HUES48 (cell line): ENCODE measurements around the gene GPRIN3.
"Not testable (repeated sequence)": the region's sequence is repeated elsewhere in the genome, so short reads cannot be mapped to it uniquely, and the experiment has no call there.

Source experiments
- H3K27ac ChIP-seq: one replicate; pipeline ENCODE4 v1.7.0; 2013; ENCODE audit warnings: low read depth, low read length, inconsistent platforms
- H3K27me3 ChIP-seq: 2 replicates; pipeline ENCODE4 v1.6.1; 2013; ENCODE audit warnings: mild to moderate bottlenecking, low read length; ENCODE audit not compliant: control insufficient read depth, insufficient read depth
- H3K36me3 ChIP-seq: 2 replicates; pipeline ENCODE4 v1.6.1; 2013; ENCODE audit warnings: low read length; ENCODE audit not compliant: control insufficient read depth, insufficient read depth
- H3K4me1 ChIP-seq: 2 replicates; pipeline ENCODE4 v1.6.1; 2013; ENCODE audit warnings: mild to moderate bottlenecking, low read length; ENCODE audit not compliant: control insufficient read depth, insufficient read depth
- H3K4me3 ChIP-seq: 2 replicates; pipeline ENCODE4 v1.5.1; 2013; ENCODE audit warnings: mild to moderate bottlenecking, low read depth, low read length
- H3K9ac ChIP-seq: 2 replicates; pipeline ENCODE4 v1.6.1; 2013; ENCODE audit warnings: mild to moderate bottlenecking, low read depth, low read length, moderate library complexity
- H3K9me3 ChIP-seq: 2 replicates; pipeline ENCODE4 v1.6.1; 2013; ENCODE audit warnings: low read length; ENCODE audit not compliant: control insufficient read depth, insufficient read depth

The GPRIN3 gene

GRCh38 chr4:89312066-89312465, 4.5 kb upstream of the GPRIN3 start:
- no peak overlapping the region for H3K4me3 ChIP-seq

GRCh38 chr4:89311433-89311832, 3.8 kb upstream of the GPRIN3 start:
- Histone ChIP-seq H3K27me3 (peaks cover 17% of the 10 kb centered on the region), H3K4me3 (no peak overlapping the region), H3K9me3 (no peaks in the 10 kb centered on the region), H3K27ac (no peak overlapping the region), H3K4me1 (peaks cover 8% of the 10 kb centered on the region), H3K36me3 (no peaks in the 10 kb centered on the region), H3K9ac (no peak overlapping the region)

More at GRCh38 chr4:89312066-89312465, 4.5 kb upstream of the GPRIN3 start:
- Histone ChIP-seq H3K27me3 (peaks cover 11% of the 10 kb centered on the region), H3K9me3 (no peaks in the 10 kb centered on the region), H3K9ac (no peak overlapping the region), H3K36me3 (no peaks in the 10 kb centered on the region), H3K27ac (no peak overlapping the region), H3K4me1 (peaks cover 2% of the 10 kb centered on the region; the same call in 1 of the 2 replicates)

- H3K9me3 ChIP-seq, H3K36me3 ChIP-seq, H3K4me3 ChIP-seq, H3K9ac ChIP-seq, H3K27ac ChIP-seq: not testable (repeated sequence)
- Histone ChIP-seq H3K27me3 (peaks cover 25% of the 10 kb centered on the region), H3K4me1 (peaks cover 13% of the 10 kb centered on the region)
Observed at GRCh38 chr4:89309154-89309553, 1.6 kb upstream of the GPRIN3 start.

- H3K36me3 ChIP-seq: no peaks in the 10 kb centered on the region
- no peaks in the 10 kb centered on the region for H3K9me3 ChIP-seq
- no peak overlapping the region for H3K9ac ChIP-seq
- H3K27me3 ChIP-seq: peaks cover 25% of the 10 kb centered on the region
- H3K4me1 ChIP-seq: peaks cover 13% of the 10 kb centered on the region
- H3K4me3 ChIP-seq: peak overlapping the region; percentile 82
- H3K27ac ChIP-seq: no peak overlapping the region
Observed at GRCh38 chr4:89308161-89308500, 531 bp upstream of the GPRIN3 start.

GRCh38 chr4:89307178-89307445, 488 bp downstream of the GPRIN3 start:
- Histone ChIP-seq H3K4me3 (peak overlapping the region; percentile 82), H3K27me3 (peaks cover 25% of the 10 kb centered on the region), H3K27ac (no peak overlapping the region), H3K9ac (no peak overlapping the region; the same call in 1 of the 2 replicates), H3K36me3 (no peaks in the 10 kb centered on the region), H3K9me3 (no peaks in the 10 kb centered on the region), H3K4me1 (peaks cover 13% of the 10 kb centered on the region)

- Histone ChIP-seq H3K27me3 (peaks cover 25% of the 10 kb centered on the region), H3K4me3 (peak overlapping the region; percentile 82), H3K9me3 (no peaks in the 10 kb centered on the region), H3K9ac (no peak overlapping the region), H3K27ac (no peak overlapping the region), H3K4me1 (peaks cover 13% of the 10 kb centered on the region), H3K36me3 (no peaks in the 10 kb centered on the region)
Observed at GRCh38 chr4:89306486-89307177, 968 bp downstream of the GPRIN3 start.

- H3K9me3 ChIP-seq: no peaks in the 10 kb centered on the region
- no peaks in the 10 kb centered on the region for H3K36me3 ChIP-seq
- no peak overlapping the region for H3K27ac ChIP-seq
- no peak overlapping the region for H3K4me3 ChIP-seq
- peaks cover 13% of the 10 kb centered on the region for H3K4me1 ChIP-seq
- no peak overlapping the region for H3K9ac ChIP-seq
- peaks cover 25% of the 10 kb centered on the region for H3K27me3 ChIP-seq
Observed at GRCh38 chr4:89305712-89306437, 1.7 kb downstream of the GPRIN3 start.

- Histone ChIP-seq H3K4me3 (no peak overlapping the region), H3K36me3 (no peaks in the 10 kb centered on the region), H3K9me3 (no peaks in the 10 kb centered on the region), H3K4me1 (peaks cover 13% of the 10 kb centered on the region), H3K27me3 (peaks cover 25% of the 10 kb centered on the region), H3K27ac (no peak overlapping the region), H3K9ac (no peak overlapping the region)
Observed at GRCh38 chr4:89305028-89305427, 2.6 kb downstream of the GPRIN3 start.

GRCh38 chr4:89303814-89304388, 3.7 kb downstream of the GPRIN3 start:
- Histone ChIP-seq H3K27ac (no peak overlapping the region), H3K36me3 (no peaks in the 10 kb centered on the region), H3K27me3 (peaks cover 25% of the 10 kb centered on the region), H3K4me1 (peaks cover 13% of the 10 kb centered on the region), H3K9me3 (no peaks in the 10 kb centered on the region), H3K4me3 (no peak overlapping the region), H3K9ac (no peak overlapping the region)

GRCh38 chr4:89303177-89303576, 4.4 kb downstream of the GPRIN3 start:
- Histone ChIP-seq H3K4me3 (no peak overlapping the region), H3K27ac (no peak overlapping the region), H3K9ac (no peak overlapping the region), H3K36me3 (no peaks in the 10 kb centered on the region), H3K9me3 (no peaks in the 10 kb centered on the region), H3K4me1 (peaks cover 13% of the 10 kb centered on the region), H3K27me3 (peaks cover 20% of the 10 kb centered on the region)

- H3K27ac ChIP-seq: no peak overlapping the region
- no peak overlapping the region for H3K9ac ChIP-seq
- H3K4me1 ChIP-seq: peaks cover 9% of the 10 kb centered on the region
- H3K9me3 ChIP-seq: no peaks in the 10 kb centered on the region
- H3K36me3 ChIP-seq: no peaks in the 10 kb centered on the region
- no peak overlapping the region for H3K4me3 ChIP-seq
- peaks cover 13% of the 10 kb centered on the region for H3K27me3 ChIP-seq
Observed at GRCh38 chr4:89301902-89302301, 5.7 kb downstream of the GPRIN3 start.
